IPS-NIHi11 (cell line): ENCODE results near the gene AKT1.
"Not testable (repeated sequence)": the region's sequence is repeated elsewhere in the genome, so short reads cannot be mapped to it uniquely, and the experiment has no call there.

Source experiments
- DNase-seq: peaks from one replicate; pipeline ENCODE4 v3.0.0; 2012; ENCODE audit warnings: mixed read lengths, low spot score

AKT1 gene

DNA sequence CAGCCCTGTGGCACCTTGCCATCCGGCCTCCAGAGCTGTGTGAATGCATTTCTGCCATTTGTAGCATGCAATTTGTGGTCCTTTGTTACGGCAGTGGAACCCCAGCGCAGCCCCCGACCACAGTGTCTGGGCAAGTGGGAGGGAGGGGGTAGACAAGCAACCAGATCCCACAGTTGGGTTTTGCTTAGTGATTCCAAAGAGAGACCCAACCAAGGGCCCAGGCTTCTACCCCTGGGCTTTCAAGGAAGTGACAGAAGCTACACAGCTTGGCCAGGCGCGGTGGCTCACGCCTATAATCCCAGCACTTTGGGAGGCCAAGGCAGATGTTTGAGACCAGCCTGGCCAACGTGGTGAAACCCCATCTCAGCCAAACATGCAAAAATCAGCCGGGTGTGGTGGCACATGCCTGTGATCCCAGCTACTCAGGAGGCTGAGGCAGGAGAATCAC lies 23.2 kb upstream of the AKT1 start:
- no peak for DNase-seq

DNA sequence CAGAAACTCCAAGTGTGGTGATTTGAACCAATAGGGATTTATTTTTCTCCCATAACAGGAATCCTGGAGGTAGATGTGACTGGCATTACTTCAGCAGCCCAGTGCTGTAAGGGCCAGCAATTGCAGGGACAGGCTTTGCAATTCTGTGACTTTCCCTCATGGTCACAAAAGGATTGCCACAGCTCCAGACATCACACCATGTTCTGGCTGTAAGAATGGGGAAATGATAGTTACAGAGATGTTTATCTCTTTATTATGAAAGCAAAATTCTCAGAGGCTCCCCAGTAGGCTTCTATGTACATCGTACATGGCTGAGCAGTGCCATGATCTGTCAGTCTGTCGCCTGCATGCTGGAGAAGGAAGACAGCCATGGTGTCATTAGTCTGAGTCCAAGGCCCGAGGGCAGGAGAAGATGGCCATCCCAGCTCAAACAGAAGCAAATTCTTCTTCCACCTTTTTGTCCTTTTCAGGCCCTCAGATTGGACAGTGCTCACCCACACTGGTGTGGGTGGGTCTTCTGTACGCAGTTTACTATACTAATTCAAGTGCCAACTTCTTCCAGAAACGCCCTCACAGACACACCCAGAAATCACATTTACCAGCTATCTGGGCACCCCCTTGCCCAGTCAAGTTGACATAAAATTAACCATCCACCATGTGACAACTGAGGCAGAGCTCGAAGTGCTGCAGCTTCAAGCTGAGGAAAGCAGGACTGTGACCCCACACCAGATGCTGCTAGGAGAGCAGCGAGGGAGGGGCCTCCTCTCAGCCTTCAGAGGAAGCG lies 22.6 kb upstream of the AKT1 start:
- DNase-seq = no peak

DNA sequence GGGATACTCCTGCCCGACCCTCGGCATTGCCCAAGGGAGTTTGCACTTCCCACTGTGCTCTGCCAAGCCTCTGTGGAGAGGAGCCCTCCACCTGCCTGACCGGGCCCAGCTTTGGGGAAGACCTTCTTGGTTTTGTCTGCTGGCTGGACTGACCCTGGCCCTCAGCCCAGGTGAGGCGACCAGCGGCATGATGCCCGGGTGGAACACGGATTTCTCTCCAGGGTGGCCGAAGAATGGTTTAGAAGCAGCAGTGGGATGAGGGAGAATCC lies 21.0 kb upstream of the AKT1 start:
- DNase-seq = no peak

DNA sequence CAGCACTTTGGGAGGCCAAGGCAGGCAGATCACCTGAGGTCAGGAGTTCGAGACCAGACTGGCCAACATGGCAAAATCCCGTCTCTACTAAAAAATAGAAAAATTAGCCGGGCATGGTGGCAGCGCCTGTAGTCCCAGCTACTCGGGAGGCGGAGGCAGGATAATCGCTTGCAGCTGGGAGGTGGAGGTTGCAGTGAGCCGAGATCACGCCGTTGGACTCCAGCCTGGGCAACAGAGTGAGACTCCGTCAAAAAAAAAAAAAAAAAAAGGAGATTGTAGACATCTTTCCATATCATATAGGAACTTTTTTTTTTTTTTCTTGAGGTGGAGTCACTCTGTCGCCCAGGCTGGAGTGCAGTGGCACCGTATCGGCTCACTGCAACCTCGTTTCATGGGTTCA lies 19.2 kb upstream of the AKT1 start:
- not testable (repeated sequence) for DNase-seq

DNA sequence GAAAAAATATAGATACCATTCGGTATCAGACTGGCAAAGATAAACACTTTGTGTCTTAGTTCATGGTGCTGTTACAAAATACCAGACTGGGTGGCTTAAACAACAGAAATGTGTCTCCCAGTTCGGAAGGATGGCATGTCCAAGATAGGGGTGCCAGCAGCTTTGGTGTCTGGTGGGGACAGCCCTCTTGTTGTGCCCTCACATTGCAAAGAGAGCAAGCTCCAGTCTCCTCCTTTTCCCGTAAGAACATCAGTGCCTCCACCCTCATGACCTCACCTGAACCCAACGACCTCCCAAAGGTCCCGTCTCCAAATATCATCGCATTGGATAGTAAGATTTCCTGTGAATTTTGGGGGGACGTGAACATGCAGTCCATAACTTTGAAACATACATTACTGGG lies 17.7 kb upstream of the AKT1 start:
- peak; percentile 1 for DNase-seq

DNA sequence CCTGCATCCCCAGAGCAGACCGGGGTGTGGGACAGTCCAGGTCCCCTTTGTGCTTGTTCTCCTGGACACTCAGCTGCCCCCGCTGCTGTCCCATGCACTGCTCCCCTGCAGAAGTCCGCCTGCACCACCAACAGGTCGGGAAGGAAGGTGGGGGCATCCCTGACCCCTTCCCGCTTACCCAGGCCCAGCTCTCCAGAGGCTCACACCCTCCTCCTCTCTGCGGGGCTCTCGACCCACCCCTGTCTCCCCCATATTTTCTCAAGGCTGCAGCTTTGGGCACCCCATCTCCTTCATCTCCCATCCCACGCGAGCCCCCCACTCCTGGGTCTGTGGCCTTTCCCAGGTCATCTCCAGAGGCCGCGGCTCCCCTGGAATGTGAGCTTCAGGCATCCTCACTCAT lies 14.8 kb upstream of the AKT1 start:
- DNase-seq = peak; percentile 2

DNA sequence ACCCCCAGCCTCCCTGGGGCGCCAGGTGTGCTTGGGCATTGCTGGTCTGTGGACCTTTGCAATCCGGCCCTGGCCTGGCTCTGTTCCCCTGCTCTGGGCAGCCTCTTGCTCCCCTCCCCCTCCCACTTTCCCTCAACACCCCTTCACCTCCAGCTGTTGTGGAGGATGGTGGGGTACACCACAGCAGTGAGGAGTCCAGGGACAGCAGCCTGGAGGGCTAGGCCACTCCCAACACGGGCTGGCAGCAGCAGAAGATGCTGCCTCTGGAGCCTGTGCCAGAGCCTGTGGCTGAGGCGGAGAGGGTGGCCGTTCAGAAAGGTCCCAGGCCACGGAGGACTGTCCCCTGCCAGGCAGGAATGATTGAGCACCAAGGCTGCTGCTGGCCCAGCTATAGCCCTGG lies 12.9 kb upstream of the AKT1 start:
- DNase-seq = no peak

DNA sequence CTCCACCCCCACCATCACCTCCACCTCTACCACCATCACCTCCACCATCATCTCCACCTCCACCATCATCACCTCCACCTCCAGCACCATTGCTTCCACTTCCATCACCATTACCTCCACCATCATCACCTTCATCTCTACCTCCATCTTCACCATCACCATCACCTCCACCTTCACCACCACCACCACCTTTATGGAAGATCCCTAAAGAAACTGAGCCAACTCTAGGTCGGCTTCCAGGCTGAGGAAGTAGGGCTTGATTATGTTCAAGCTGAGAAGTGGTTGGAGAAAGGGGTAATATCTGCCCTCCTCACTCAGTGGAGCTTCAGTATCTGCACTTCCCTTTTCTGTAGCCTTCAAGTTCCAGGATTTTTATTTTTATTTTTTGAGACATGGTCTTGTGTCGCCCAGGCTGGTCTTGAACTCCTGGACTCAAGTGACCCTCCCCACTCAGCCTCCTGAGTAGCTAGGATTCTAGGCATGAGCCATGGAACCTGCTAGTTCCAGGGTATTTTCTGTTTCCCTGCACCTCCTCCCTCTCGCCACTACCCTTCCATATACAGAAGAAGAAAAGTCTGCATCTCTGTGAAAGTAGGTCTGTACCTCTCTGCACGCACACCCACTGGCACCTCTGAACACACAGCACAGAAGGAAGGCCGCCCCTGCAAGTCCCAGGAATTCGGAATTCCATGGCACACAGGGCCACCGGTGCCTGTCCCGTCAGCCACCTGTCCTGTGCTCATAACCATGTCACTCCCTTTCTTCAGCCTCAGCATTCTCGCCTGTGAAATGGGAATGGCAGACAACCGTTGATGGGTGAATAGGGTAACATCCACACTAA lies 11.3 kb upstream of the AKT1 start:
- no peak for DNase-seq

DNA sequence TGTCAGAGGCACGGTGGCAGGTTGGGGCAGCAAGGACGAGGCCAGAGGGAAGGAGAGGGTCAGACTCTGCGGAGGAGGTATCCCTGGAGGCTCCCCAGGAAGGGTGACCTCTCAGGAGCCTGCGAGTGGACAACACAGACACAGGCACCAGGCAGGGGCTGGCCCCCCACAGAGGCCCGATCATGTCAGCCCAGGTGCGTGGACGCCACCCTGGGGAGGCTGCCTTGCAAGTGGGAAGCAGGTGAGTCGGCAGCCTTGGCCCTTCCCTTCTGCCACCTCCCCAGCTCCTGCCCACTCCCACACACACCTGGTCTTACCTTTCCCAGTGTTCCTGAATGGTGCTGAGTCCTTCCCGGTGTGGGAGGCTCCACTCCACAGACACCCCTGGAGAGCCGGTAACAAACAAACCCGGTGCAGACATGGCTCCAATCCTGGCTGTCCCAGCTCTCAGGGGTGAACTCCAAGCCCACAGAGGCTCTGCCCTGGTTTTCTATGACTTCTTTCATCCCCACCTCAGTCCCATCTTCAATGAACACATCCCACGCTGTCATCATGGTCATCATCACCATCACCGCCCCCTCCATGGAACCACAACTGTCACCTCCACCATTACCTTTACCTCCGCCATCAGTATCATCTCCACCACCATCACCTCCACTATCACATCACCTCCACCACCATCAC lies 10.5 kb upstream of the AKT1 start:
- DNase-seq = no peak

DNA sequence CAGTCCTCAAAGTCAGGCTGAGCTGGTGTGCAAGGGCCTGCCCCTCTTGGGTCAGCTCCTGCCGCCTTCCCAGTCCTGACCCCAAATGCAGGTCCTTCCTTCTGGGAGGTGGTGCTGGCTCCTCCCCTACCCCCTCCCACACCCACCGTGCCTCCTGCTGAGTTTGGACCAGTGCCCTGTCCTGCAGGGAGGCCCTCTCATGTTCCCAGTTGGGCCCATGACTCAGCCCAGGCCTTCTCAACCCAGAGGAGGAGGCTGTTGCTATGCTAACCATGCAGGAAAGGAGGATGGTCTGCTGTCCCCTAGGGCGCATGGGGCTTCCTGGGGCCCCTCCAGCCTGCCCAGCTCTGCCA lies 9.8 kb upstream of the AKT1 start:
- DNase-seq = peak; percentile 66

DNA sequence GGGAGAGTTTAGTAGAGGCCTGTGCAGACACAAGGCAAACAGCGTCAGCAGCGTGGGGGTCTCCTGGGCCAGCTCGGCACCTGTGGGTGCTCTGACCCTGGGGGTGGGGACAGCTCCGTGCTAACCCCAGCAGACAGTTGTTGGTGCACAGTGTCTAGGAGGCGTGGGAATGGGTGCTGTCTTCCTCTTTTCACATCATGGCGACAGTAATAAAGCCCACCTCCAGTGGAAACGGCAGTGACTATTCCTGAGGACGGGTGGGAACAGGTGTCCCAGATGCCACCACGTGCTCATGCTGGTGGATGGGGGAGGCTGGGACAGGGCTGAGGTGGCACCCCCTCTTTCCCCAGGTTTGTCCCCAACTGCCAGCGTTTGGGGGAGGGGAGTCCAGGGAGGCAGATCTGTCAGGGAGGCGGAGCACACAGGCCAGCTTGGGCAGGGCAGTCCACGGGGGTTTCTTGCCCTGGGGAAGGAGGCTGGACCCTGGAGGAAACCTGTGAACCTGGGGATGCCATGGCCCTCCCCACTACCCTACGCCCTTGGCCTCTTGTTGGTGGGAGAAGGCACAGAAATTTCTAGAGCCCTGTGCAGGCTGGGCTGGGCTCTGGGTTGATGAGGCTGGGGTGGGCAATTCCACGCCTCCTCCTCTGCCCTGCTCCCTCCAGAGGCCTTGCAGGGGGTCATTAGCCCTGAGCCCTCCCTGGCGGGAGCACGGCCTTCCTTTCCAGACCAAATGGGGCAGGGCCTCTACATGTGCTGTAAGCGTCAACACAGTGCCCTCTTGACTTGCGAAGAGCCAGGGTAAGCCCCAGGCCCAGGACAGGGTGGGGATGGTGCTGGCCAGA lies 9.2 kb upstream of the AKT1 start:
- no peak for DNase-seq

DNA sequence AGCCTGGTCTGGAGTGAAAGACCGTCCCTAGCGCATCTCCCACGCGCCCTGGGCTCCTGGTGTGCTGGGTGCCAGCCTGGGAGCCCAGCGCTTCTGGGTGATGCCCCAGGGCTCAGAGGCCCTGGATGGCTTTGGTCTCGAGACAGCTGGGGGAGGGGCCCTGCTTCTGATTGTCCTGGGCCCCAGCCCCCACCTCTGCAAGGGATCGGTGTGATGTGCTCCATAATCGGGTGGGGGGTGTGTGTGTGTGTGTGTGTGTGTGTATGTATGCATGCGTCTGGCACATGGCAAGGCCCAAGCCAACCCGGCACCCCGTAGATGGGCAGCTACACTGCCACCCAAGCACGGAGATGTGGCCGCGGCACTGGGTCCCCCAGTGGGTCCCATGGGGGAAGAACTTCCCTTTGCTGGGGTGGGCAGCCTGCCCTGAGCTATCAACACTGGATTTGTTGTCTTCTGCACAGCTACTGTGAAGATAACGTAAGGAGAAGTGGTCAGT lies 8.4 kb upstream of the AKT1 start:
- no peak for DNase-seq

DNA sequence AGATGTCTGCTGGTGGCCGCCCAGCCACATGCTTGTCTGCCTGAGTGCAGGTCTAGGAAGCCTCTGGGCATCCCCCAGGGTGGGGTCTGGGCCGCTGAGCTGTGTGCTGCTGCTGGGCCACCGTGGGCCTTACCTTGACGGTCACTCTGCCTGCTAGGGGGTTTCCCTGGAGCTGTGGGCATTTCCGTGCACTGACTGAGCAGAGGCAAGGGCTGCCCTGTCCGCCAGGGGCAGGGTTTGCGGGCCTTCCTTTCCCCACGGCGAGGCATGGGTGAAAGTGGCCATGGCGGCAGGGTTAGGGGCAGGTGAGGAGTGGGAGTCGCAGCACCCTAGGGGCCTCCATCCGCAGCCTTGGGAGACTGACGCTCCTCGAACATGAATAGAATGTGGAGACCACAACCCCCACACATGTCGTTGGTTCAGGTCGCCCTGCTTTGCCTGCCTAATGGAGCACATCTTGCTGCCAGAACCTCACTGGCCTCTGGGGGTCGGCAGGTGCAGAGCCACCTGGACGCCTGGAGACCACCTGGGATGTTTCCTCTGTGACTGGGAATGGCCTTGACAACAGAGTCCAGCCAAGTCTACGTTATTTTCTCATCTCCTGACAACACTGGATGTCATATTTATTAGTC lies 7.8 kb upstream of the AKT1 start:
- DNase-seq = no peak

DNA sequence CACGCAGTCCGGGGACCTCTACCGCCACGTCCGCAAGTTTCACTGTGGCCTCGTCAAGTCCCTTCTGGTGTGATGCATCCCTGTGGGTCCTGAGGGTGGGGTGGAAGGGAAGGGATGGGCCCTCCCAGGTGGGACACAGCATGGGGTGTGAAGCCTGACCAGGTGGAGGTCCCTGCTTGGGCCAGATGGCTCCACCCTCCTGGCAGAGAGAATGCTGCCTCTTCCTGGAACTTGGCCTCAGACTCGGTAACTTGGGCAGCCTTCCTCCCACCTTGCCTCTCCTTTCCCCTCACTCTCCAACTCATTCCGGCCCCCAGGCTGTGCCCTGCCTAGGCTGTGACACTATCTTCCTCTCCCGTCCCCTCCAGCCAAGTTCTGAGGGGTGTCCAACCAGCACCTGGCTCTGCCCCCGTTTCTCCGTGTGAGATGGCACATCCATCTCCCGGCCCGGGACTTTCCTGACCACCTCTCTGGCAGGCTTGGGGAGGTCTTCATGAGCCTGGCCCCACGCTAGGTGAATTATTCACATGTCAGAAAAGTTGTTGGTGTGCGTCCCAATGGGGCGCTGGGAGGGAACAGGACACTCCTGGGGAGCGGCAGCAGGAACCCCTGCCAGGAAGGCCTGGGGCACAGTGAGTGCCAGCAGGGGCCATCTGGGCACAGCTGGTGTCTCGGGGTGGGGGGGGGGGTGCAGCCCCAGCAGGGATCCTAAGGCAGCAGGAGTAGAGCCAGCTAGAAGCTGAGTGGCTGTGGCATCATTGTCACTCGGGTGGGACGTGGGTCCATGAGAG lies 7.0 kb upstream of the AKT1 start:
- DNase-seq = no peak

DNA sequence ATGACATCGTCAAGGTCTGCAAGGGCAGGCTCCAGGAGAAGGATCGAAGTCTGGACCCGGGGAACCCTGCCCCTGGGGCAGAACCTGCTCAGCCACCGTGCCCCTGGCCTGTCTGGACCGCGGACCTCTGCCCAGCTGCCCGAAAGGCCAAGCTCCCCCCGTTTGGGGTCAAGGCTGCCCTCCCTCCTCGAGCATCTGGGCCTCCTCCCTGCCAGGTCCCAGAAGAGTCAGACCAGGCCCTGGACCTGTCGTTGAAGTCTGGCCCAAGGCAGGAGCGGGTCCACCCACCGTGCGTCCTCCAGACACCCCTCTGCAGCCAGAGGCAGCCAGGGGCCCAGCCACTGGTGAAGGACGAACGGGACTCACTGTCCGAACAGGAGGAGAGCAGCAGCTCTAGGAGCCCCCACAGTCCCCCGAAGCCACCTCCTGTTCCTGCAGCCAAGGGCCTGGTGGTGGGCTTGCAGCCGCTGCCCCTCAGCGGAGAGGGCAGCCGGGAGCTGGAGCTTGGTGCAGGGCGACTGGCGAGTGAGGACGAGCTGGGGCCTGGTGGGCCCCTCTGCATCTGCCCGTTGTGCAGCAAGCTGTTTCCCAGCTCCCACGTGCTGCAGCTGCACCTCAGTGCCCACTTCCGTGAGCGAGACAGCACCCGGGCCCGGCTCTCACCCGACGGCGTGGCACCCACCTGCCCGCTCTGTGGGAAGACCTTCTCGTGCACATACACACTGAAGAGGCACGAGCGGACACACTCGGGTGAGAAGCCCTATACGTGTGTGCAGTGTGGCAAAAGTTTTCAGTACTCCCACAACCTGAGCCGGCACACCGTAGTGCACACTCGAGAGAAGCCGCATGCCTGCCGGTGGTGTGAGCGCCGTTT lies 6.2 kb upstream of the AKT1 start:
- no peak for DNase-seq

DNA sequence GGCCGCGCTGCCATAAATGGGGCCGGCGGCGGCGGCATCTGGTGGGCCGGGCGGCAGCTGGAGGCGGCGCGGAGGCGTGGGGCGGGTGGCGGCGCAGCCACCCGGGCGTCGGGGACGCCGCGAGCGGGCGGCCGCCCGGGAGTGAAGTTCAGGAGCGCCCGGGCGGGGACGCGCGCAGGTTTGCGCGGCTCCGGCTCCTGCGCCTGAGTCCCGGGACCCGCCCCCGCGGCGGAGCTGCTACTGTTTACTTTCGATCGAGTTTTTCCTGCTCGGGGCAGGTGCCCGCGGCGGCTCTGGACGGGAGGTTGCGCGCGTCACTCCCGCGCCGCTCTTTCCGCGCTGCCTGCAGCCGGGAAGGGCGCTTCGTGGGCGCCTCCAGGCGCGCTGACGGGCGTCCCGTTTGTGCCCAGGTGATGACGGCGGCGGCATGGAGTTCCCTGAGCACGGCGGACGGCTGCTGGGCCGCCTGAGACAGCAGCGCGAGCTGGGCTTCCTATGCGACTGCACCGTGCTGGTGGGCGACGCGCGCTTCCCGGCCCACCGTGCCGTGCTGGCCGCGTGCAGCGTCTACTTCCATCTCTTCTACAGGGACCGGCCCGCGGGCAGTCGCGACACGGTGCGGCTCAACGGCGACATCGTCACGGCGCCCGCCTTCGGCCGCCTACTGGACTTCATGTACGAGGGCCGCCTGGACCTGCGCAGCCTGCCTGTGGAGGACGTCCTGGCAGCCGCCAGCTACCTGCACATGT lies 5.4 kb upstream of the AKT1 start, which contains the start of gene ZBTB42:
Gene ZBTB42 (plus strand): TSS at position 331 of the 749 bp plus-strand sequence. CDS start 97 bp downstream, at position 428.
- peak; percentile 82 for DNase-seq

DNA sequence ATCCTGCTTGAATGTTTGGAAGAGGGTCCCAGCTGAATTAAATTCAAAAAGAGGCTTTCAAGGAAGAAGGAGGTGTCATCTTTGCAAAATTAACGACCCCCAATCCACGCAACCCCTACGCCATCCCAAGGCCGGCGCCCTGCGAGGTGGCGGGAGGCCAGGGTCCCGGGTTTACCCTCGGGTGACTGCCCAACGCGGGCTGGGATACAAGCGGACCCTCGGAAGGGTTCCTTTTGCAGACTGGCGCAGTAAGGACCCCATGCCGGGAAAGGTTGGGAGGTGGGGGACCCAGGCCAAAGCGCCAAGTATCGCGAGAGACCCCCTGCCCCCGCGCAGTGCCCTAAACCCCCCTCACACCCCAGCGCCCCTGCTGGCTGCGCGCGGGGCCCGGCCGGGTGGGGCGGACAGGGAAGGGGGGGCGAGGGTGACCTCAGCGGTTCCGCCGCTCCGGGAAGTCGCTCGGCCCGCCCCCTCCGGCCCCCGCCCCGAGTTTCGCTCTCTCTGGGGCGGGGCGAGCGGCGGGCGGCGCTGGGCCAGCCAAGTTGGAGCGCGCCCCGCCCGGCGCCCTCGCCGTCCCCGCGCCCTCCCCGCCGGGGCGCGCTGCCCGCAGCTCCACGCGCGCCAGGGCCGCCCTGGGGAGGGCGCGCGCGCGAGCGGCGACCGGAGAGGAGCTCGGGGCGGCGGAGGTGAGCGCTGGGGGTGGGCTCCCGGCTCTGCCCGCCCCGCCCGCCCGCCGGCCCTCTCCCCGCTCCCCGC lies 4.6 kb upstream of the AKT1 start:
- peak; percentile 87 for DNase-seq
